IPS-15b (cell line): Measurements from ENCODE around the gene PLD2.
"Not testable (repeated sequence)": the region's sequence is repeated elsewhere in the genome, so short reads cannot be mapped to it uniquely, and the experiment has no call there.

ENCODE experiments used
- H3K27me3 ChIP-seq: one replicate; pipeline ENCODE4 v1.6.1; 2013; ENCODE audit warnings: low read length; ENCODE audit not compliant: control insufficient read depth, insufficient read depth
- H3K36me3 ChIP-seq: one replicate; pipeline ENCODE4 v1.6.1; 2013; ENCODE audit warnings: low read length; ENCODE audit not compliant: control insufficient read depth, insufficient read depth
- H3K4me1 ChIP-seq: one replicate; pipeline ENCODE4 v1.6.1; 2013; ENCODE audit warnings: mild to moderate bottlenecking, low read length; ENCODE audit not compliant: control insufficient read depth, insufficient read depth
- H3K4me3 ChIP-seq: one replicate; pipeline ENCODE4 v1.5.1; 2013; ENCODE audit warnings: low read depth, low read length
- H3K9ac ChIP-seq: one replicate; pipeline ENCODE4 v1.6.1; 2013; ENCODE audit warnings: low read depth, mild to moderate bottlenecking, low read length
- H3K9me3 ChIP-seq: one replicate; pipeline ENCODE4 v1.6.1; 2013; ENCODE audit warnings: mild to moderate bottlenecking, low read length; ENCODE audit not compliant: control insufficient read depth, insufficient read depth

PLD2 gene

GRCh38 chr17:4853208-4853671 is 46.3 kb downstream of the PLD2 start:
- peaks cover 7% of the 10 kb centered on the region for H3K36me3 ChIP-seq
- peaks cover 26% of the 10 kb centered on the region for H3K4me1 ChIP-seq
- H3K4me3 ChIP-seq: no peak overlapping the region
- H3K9me3 ChIP-seq: no peaks in the 10 kb centered on the region
- no peaks in the 10 kb centered on the region for H3K27me3 ChIP-seq
- H3K9ac ChIP-seq: no peak overlapping the region

GRCh38 chr17:4854111-4854681 is 47.2 kb downstream of the PLD2 start:
- peaks cover 7% of the 10 kb centered on the region for H3K36me3 ChIP-seq
- no peaks in the 10 kb centered on the region for H3K27me3 ChIP-seq
- peak overlapping the region; percentile 5 for H3K9ac ChIP-seq
- no peak overlapping the region for H3K4me3 ChIP-seq
- peaks cover 31% of the 10 kb centered on the region for H3K4me1 ChIP-seq
- H3K9me3 ChIP-seq: no peaks in the 10 kb centered on the region

- H3K4me3 ChIP-seq: no peak overlapping the region
- no peaks in the 10 kb centered on the region for H3K9me3 ChIP-seq
- H3K4me1 ChIP-seq: peaks cover 42% of the 10 kb centered on the region
- no peaks in the 10 kb centered on the region for H3K27me3 ChIP-seq
- H3K9ac ChIP-seq: no peak overlapping the region
- peaks cover 7% of the 10 kb centered on the region for H3K36me3 ChIP-seq
Observed at GRCh38 chr17:4856271-4856936, 49.5 kb downstream of the PLD2 start.

- H3K27me3 ChIP-seq: no peaks in the 10 kb centered on the region
- H3K9me3 ChIP-seq: no peaks in the 10 kb centered on the region
- no peak overlapping the region for H3K9ac ChIP-seq
- no peak overlapping the region for H3K4me3 ChIP-seq
- peaks cover 42% of the 10 kb centered on the region for H3K4me1 ChIP-seq
- H3K36me3 ChIP-seq: peaks cover 7% of the 10 kb centered on the region
Observed at GRCh38 chr17:4856937-4857314, 50.0 kb downstream of the PLD2 start.

- not testable (repeated sequence) for H3K27me3 ChIP-seq, H3K9me3 ChIP-seq, H3K9ac ChIP-seq, H3K36me3 ChIP-seq
- Histone ChIP-seq H3K4me1 (peaks cover 42% of the 10 kb centered on the region), H3K4me3 (peak overlapping the region; percentile 5)
Observed at GRCh38 chr17:4857347-4857746, 50.4 kb downstream of the PLD2 start.

- H3K36me3 ChIP-seq: peaks cover 7% of the 10 kb centered on the region
- peaks cover 42% of the 10 kb centered on the region for H3K4me1 ChIP-seq
- peak overlapping the region; percentile 5 for H3K4me3 ChIP-seq
- peak overlapping the region; percentile 39 for H3K9ac ChIP-seq
- H3K27me3 ChIP-seq: no peaks in the 10 kb centered on the region
- H3K9me3 ChIP-seq: no peaks in the 10 kb centered on the region
Observed at GRCh38 chr17:4858068-4858881, 51.3 kb downstream of the PLD2 start.

GRCh38 chr17:4858882-4859260 is 51.9 kb downstream of the PLD2 start:
- Histone ChIP-seq H3K9me3 (no peaks in the 10 kb centered on the region), H3K36me3 (peaks cover 7% of the 10 kb centered on the region), H3K27me3 (no peaks in the 10 kb centered on the region), H3K4me1 (peaks cover 37% of the 10 kb centered on the region), H3K9ac (no peak overlapping the region), H3K4me3 (peak overlapping the region; percentile 1)

- no peaks in the 10 kb centered on the region for H3K36me3 ChIP-seq
Observed at GRCh38 chr17:4859816-4860625, 53.1 kb downstream of the PLD2 start.

GRCh38 chr17:4860651-4861050 is 53.7 kb downstream of the PLD2 start:
- no peaks in the 10 kb centered on the region for H3K36me3 ChIP-seq
- H3K27me3 ChIP-seq: no peaks in the 10 kb centered on the region
- peak overlapping the region; percentile 4 for H3K9ac ChIP-seq
- H3K4me3 ChIP-seq: no peak overlapping the region
- H3K9me3 ChIP-seq: no peaks in the 10 kb centered on the region
- H3K4me1 ChIP-seq: peaks cover 29% of the 10 kb centered on the region

More at GRCh38 chr17:4859816-4860625, 53.1 kb downstream of the PLD2 start:
- H3K9ac ChIP-seq: no peak overlapping the region
- H3K4me1 ChIP-seq: peaks cover 29% of the 10 kb centered on the region
- no peaks in the 10 kb centered on the region for H3K9me3 ChIP-seq
- H3K4me3 ChIP-seq: no peak overlapping the region
- no peaks in the 10 kb centered on the region for H3K27me3 ChIP-seq

GRCh38 chr17:4861052-4861451 is 54.1 kb downstream of the PLD2 start:
- H3K27me3 ChIP-seq: no peaks in the 10 kb centered on the region
- no peaks in the 10 kb centered on the region for H3K9me3 ChIP-seq
- no peak overlapping the region for H3K4me3 ChIP-seq
- H3K36me3 ChIP-seq: no peaks in the 10 kb centered on the region
- peaks cover 29% of the 10 kb centered on the region for H3K4me1 ChIP-seq
- H3K9ac ChIP-seq: peak overlapping the region; percentile 4

- H3K9me3 ChIP-seq: no peaks in the 10 kb centered on the region
- H3K36me3 ChIP-seq: no peaks in the 10 kb centered on the region
- H3K9ac ChIP-seq: no peak overlapping the region
- no peaks in the 10 kb centered on the region for H3K27me3 ChIP-seq
- H3K4me1 ChIP-seq: peaks cover 26% of the 10 kb centered on the region
- H3K4me3 ChIP-seq: no peak overlapping the region
Observed at GRCh38 chr17:4862720-4863119, 55.8 kb downstream of the PLD2 start.
